Tibial nerve (tissue), 3 donors: ENCODE data around the gene KLHL25.
"Not testable (repeated sequence)": the region's sequence is repeated elsewhere in the genome, so short reads cannot be mapped to it uniquely, and the experiment has no call there.

Experiments
- CTCF ChIP-seq, 5 experiments: fragments of 200-600 bp in 3 of 5; fragments of 450-650 bp in 2 of 5; sonication (generic) in 3 of 5; IDR thresholded peaks; one replicate each; pipeline ENCODE4 v1.5.1; 2016 to 2019; ENCODE audit warnings: antibody characterized with exemption in 5 of 5, mild to moderate bottlenecking in 3 of 5, moderate library complexity in 2 of 5
- POLR2A ChIP-seq, 2 donors: fragments of 450-650 bp; IDR thresholded peaks; one replicate each; pipeline ENCODE4 v1.6.1; 2017; ENCODE audit warnings: antibody characterized with exemption in 2 of 2, mild to moderate bottlenecking in 2 of 2, moderate library complexity in 2 of 2

GRCh38 chr15:85796371-85796770 is 1.6 kb upstream of the KLHL25 start:
- TF ChIP-seq CTCF, POLR2A (IDR thresholded peaks at IDR 0.05): not testable (repeated sequence)
